PFSK-1 (cell line): Measurements from ENCODE around the gene KLHL7.

ENCODE experiments used
- TAF1 ChIP-seq: IDR thresholded peaks from 2 replicates; pipeline ENCODE4 v1.6.1; 2012; ENCODE audit warnings: low read length, control low read depth, borderline replicate concordance; ENCODE audit not compliant: insufficient read depth
- TF ChIP-seq, protein P1 (sequence below), 2 experiments: IDR thresholded peaks; 2 replicates each; pipeline versions ENCODE4 v1.6.1 to v1.8.0; 2011 to 2012; ENCODE audit warnings: low read depth in 2 of 2, low read length in 2 of 2, control low read depth in 1 of 2, inconsistent platforms in 1 of 2, mild to moderate bottlenecking in 1 of 2, moderate library complexity in 1 of 2; ENCODE audit not compliant: insufficient read depth in 1 of 2

DNA sequence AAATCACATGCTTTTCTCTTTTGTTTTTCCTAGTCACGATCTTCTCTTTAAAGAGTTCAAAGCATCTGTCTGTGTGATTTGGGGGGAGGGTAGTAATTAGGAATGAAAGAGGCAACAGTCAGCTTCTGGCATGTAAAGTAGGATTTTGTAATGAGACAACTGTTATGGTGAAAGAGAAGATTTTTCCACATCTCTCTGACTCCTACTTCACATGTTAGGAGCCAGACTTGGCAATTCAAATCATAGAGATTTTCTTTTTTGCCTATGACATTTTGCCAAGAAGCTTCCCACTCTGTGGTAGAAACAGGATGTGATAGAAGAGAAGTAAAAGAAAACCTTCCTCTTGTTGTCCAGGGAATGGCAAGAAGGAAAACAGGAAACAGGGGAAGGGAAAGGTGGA, 38.3 kb upstream of the KLHL7 start:
- TF ChIP-seq TAF1 = no peak
- TF ChIP-seq, protein P1, sequence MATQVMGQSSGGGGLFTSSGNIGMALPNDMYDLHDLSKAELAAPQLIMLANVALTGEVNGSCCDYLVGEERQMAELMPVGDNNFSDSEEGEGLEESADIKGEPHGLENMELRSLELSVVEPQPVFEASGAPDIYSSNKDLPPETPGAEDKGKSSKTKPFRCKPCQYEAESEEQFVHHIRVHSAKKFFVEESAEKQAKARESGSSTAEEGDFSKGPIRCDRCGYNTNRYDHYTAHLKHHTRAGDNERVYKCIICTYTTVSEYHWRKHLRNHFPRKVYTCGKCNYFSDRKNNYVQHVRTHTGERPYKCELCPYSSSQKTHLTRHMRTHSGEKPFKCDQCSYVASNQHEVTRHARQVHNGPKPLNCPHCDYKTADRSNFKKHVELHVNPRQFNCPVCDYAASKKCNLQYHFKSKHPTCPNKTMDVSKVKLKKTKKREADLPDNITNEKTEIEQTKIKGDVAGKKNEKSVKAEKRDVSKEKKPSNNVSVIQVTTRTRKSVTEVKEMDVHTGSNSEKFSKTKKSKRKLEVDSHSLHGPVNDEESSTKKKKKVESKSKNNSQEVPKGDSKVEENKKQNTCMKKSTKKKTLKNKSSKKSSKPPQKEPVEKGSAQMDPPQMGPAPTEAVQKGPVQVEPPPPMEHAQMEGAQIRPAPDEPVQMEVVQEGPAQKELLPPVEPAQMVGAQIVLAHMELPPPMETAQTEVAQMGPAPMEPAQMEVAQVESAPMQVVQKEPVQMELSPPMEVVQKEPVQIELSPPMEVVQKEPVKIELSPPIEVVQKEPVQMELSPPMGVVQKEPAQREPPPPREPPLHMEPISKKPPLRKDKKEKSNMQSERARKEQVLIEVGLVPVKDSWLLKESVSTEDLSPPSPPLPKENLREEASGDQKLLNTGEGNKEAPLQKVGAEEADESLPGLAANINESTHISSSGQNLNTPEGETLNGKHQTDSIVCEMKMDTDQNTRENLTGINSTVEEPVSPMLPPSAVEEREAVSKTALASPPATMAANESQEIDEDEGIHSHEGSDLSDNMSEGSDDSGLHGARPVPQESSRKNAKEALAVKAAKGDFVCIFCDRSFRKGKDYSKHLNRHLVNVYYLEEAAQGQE (IDR thresholded peaks at IDR 0.05; ENCODE audit: insufficient read depth in 1 of 2, low read depth in 2 of 2, low read length in 2 of 2) = no peak
